HuH-7 (cell line): ENCODE measurements around the gene IAPP.
A peak's percentile ranks its signal among the peaks of the same experiment; 100 is the strongest.
"Not testable (repeated sequence)": the region's sequence is repeated elsewhere in the genome, so short reads cannot be mapped to it uniquely, and the experiment has no call there.

Experiments
- DNase-seq: peaks from one replicate; pipeline ENCODE4 v3.0.0; 2011; ENCODE audit warnings: low spot score

The IAPP gene

GRCh38 chr12:21381320-21381719 lies 8.6 kb downstream of the IAPP start:
- DNase-seq: not testable (repeated sequence)

- DNase-seq: peak; percentile 34
Observed at GRCh38 chr12:21384261-21384660, 11.6 kb downstream of the IAPP start.

DNA sequence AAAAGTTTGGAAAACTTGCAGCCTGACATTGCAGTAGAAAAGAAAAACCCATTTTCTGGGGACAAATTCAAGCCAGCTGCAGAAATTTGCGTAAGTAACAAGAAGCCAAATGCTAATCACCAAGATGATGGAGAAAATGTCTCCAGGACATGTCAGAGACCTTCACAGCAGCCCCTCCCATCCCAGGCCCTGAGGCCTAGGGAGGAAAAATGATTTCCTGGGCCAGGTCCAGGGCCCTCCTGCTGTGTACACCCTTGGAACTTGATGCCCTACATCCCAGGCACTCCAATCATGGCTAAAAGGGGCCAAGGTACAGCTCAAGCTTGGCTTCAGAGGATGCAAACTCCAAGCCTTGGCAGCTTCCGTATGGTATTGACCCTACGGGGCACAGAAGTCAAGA lies 14.5 kb downstream of the IAPP start:
- no peak for DNase-seq

- no peak for DNase-seq
Observed at GRCh38 chr12:21392384-21392783, 19.7 kb downstream of the IAPP start.

DNA sequence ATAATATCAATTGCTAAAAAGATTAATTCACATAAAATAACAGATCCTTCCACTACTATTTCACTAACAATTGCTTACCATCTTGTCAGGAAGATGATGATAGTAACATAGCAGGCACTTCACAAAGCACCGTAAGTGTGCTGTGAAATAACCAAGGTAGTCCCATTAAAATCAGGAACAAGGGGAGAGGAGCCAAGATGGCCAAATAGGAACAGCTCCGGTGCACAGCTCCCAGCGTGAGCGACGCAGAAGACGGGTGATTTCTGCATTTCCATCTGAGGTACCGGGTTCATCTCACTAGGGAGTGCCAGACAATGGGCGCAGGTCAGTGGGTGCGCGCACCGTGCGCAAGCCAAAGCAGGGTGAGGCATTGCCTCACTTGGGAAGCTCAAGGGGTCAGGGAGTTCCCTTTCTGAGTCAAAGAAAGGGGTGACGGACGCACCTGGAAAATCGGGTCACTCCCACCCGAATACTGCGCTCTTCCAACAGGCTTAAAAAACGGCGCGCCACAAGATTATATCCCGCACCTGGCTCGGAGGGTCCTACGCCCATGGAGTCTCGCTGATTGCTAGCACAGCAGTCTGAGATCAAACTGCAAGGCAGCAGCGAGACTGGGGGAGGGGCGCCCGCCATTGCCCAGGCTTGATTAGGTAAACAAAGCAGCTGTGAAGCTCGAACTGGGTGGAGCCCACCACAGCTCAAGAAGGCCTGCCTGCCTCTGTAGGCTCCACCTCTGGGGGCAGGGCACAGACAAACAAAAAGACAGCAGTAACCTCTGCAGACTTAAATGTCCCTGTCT lies 22.3 kb downstream of the IAPP start:
- not testable (repeated sequence) for DNase-seq

DNA sequence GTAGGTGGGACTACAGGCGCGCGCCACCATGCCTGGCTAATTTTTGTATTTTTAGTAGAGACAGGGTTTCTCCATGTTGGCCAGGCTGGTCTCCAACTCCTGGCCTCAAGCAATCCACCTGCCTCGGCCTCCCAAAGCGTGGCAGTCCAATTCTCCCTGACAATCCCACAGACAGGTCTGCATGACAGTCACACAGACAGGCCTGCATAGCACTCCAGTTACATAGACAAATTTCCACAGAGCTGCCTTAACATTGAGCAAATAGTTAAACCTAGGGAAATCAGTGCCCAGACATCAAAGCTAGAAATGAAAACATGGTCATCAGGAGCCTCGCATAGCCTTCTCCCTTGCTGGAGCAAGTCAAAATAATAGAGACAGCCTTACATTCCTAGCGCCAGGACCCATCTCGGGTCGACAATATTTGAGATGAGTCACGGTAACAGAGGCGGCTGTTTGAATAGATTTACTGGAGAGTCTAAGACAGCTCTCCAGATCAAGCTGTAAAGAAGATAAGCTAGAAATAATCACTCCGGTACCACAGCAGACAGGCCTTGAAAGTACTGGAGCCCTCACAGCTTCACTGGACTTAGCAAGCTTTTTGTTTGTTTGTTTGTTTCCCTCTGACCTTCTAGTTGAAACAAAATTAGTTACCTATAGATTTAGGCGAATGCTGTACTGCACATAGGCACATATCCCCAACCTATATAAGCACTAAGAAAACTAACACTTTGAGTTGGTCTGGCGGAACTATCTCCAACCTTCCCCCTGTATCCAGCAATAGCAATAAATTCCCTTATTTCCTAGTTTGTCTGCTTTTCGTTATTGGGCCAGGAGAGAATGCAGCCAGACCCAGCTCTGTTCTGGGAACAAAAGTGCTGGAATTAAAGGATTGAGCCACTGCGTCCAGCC lies 40.9 kb downstream of the IAPP start:
- no peak for DNase-seq

- DNase-seq: no peak
Observed at GRCh38 chr12:21416511-21417121, 43.9 kb downstream of the IAPP start.

DNA sequence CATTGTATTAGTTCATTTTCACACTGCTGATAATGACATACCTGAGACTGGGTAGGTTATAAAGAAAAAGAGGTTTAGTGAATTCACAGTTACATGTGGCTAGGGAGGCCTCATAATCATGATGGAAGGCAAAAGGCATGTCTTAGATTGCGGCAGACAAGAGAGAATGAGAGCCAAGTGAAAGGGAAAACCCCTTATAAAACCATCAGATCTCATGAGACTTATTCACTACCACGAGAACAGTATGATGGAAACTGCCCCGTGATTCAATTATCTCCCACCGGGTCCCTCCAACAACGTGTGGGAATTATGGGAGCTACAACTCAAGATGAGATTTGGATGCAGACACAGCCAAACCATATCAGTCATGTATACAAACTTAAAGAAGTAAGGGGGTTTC lies 45.7 kb downstream of the IAPP start:
- not testable (repeated sequence) for DNase-seq

- DNase-seq: not testable (repeated sequence)
Observed at GRCh38 chr12:21419009-21419699, 46.5 kb downstream of the IAPP start.

DNA sequence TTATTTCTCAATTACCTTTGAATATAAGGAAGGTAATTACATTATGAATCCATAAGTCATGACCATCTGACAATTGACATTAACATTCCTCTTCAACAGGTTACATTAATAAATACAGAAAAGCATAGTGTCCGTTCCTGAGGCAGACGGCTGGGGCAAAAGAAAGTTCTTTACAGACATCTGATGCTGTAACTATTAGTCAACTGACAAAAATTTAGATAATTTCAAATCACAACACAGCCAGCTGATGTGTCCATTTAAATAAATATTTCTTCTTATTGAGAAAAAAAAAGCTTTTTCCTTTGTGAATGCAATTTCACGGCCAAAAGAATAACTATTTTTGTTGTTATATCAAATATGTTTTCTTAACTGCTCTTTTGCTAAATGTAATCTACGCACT lies 55.5 kb downstream of the IAPP start:
- no peak for DNase-seq
